AG08396 (cell line): ENCODE data around the gene CHID1.

ENCODE experiments used
- DNase-seq: peaks from one replicate; pipeline ENCODE4 v3.0.0; 2012; ENCODE audit warnings: low spot score, mixed read lengths

The CHID1 gene

DNA sequence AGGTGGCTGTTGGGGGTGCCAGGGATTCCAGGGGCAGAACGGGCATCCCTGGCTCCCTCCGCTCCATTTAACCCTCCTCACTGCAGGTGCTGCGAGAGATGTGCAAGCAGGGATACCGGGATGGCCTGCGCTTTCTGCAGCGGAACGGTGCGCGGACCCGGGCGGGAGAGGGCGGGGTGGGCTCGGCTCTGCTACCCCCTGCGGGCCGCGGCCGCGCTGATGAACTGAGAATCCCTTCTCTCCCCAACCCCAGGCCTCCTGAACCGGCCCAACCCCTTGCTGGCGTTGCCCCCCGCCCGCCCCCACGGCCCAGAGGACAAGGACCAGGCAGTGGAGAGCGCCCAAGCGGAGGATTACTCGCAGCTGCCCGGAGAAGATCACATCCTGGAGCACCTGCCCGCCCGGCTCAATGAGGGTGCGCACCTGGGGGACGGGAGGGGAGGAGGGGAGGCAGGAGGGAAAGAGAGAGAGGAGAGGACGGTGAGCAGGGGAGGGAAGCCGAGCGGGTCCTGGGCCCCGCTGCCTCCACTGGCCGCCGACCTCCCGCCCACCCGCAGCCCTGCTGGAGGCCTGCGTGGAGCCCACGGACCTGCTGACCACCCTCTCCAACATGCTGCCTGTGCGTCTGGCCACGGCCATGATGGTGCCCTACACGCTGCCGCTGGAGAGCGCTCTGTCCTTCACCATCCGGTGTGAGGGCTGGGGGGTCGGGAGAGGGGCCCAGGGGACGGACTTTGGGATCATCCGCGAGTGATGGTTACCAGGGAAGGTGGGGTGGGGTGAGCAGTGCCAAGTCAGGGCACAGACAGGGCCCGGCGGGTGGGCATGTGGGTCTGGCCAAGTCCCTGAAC lies 86.9 kb downstream of the CHID1 start:
- no peak for DNase-seq

DNA sequence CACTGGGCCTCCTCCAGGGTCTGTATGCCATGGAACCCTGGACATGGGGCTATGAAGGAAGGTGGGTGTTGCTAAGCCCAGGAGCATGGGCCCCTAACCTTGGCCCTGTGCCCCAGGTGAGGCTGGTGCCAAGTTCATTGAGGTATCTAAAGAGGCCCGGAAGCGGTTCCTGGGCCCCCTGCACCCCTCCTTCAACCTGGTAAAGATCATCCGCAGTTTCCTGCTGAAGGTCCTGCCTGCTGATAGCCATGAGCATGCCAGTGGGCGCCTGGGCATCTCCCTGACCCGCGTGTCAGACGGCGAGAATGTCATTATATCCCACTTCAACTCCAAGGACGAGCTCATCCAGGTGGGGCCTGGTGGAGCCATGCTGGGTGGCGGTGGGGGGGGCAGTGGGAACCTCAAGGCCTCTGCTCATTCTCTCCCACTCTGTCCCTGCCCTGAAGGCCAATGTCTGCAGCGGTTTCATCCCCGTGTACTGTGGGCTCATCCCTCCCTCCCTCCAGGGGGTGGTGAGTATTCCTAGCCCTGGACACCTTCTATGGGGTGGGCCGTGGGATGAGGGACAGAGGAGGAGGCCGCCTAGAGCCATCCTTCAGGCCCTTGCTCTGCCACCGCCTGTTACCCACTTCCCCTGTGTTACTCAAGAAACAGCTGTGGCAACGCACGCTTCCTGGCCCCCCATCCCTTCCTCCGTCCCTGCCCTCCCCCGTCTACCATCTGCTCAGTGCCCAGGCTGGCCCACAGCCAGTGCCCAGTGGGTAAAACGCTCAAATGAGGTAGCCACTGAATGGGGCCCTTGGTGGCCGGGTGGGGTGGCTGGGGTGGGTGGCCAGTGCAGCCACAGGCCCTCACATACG lies 88.9 kb downstream of the CHID1 start:
- no peak for DNase-seq

DNA sequence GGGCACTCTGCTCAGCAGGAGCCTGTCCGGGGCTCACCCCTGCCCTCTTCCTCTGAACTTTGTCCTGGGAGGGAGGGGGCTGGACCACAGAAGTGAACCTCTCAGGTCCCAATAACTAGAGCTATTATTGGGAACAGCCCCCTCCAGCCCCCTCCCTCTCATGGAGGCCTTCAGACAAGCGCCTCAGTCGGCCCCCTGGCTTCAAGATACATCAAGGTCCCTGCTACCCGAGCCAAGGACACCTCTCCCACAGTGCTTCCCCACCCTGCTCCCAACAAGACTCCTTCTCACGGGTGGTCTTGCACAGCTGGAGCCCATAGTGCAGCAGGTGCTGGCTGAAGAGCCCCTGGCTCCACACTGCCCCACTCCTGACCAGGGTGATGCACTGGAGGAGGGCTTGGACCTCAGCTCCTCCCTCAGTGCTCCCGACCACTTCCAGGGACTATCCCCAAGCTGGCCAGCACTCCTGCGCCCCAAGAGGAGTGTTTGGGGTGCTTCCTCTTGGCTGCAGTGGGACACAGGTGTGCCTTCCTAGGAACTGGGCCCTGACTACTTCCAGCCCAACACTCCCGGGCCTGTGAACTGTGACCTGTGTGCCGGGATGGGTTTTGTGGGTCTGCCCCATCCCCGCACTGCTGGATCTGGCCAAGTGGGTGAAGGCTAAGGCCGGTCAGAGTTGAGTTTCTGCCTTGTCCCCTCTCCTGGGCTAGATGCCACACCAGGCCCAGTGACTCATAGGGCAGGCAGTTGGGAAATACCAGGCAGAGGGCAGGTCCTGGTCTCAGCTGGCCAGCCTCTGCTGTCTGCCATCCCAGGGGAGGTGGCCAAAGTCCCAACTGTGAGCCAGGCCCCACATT lies 89.7 kb downstream of the CHID1 start:
- DNase-seq: peak; percentile 92

DNA sequence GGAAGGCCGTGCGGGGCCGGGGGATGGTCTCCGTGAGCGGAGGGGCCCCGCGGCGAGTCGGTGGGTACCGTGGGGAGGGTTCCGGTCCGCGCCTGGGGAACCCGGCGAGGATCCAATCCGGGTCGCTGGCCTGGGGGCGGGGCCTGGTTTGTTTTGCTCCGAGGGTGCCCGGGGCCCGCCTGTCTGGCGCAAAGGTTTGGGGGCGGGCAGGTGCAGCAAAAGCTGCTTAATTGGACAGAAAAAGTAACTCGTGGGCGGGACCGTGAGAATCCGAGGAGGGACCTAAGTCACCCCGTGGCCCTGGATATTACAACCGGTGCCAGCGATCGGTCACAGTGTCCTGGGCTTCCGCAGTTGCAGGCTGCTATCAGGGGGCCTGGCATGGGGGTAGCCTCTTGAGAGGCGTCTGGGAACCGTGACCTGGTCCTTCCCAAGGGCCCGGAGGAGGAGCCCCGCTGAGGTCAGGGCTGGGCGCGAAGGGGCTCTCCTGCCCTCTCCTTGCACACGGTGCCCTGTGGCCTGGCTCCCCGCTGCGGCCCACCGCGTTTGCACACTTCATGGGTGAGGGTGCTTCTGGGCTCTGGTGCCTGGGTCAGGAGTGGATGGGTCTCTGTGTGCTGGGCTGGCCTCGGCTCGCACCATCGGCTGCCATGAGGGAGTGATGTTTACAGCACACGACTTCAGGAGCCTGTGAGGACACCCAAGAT lies 90.5 kb downstream of the CHID1 start:
- DNase-seq: peak; percentile 80

DNA sequence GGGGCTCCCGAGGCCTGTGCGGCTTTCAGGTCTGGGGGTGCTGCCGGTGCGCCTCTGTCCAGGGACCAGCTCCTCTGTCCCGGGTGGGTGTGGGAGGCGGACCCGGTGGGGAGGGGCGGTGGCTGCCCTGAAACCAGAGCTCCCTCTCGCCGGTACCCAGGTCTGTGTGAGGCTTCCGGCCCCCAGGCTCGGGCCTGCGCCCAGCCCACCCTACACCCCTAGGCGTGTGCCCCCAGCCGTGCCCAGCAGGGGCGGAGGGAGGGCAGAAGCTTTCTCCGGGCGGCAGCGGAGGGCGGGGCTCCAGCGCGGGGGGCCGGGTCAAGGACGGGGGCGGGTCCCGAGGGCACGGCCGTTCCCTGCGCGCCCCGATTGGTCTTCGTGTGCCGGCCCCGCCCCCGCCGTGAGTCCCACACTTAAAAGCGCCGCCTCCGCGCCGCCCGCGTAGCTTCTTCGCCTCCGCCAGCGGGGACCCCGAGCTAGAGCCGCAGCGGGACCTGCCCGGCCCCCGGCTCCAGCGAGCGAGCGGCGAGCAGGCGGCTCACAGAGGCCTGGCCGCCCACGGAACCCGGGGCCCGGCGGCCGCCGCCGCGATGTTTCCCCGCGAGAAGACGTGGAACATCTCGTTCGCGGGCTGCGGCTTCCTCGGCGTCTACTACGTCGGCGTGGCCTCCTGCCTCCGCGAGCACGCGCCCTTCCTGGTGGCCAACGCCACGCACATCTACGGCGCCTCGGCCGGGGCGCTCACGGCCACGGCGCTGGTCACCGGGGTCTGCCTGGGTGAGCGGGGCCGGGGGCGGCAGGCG lies 91.3 kb downstream of the CHID1 start:
- DNase-seq: peak; percentile 96

DNA sequence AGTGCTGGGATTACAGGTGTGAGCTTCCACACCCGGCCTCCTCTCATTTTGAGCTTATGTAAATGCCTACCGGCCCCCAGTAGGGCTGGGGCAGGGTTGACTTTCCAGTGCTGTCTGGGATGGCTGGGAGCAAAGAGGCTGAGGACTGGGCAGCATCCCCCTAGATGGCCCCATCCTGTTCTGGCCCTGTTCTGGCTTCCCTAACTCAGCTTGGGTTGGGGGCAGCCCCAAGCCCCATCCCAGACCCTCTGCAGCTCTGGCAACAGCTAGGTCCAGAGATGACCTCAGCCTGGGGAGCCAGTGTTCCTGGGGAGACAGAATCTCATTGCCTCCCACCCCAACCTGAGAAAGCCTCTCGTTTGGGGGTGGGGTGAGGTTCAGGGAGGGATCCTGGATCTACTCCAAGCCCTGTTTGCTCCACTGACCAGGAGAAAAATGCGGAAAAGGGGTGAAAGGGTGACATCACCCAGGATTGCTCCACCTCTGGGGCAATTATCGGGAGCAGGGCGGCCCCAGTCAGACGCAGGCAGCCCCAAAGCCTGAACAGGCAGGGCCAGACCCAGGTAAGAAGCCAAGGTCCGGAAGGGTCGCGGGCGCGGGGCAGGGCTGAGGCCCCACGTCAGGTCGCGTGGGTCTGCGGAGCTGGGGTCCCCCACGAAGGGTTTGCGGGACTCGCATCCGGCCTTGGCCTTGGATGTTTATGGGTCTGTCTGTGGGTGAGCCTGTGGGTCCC lies 92.0 kb downstream of the CHID1 start, which contains the start of gene PNPLA2:
Gene PNPLA2, plus strand, starts transcription at position 519 of the 733 bp plus-strand sequence. CDS start 805 bp downstream, outside the sequence.
- peak; percentile 82 for DNase-seq
